AG09309 (cell line): ENCODE results near the gene SIRT5.

Source experiments
- DNase-seq: peaks from one replicate; pipeline ENCODE4 v3.0.0-alpha.2; 2010; ENCODE audit warnings: low read depth
- H3K4me3 ChIP-seq: 2 replicates; pipeline ENCODE4 v1.5.1; 2011; ENCODE audit warnings: mild to moderate bottlenecking, low read depth, low read length, moderate library complexity; ENCODE audit not compliant: control insufficient read depth
- TF ChIP-seq, protein P1 (sequence below): IDR thresholded peaks from 2 replicates; pipeline ENCODE4 v1.5.1; 2011; ENCODE audit warnings: mild to moderate bottlenecking, low read depth, low read length, inconsistent platforms; ENCODE audit not compliant: insufficient read depth, control insufficient read depth; ENCODE audit errors: missing control alignments

The SIRT5 gene

DNA sequence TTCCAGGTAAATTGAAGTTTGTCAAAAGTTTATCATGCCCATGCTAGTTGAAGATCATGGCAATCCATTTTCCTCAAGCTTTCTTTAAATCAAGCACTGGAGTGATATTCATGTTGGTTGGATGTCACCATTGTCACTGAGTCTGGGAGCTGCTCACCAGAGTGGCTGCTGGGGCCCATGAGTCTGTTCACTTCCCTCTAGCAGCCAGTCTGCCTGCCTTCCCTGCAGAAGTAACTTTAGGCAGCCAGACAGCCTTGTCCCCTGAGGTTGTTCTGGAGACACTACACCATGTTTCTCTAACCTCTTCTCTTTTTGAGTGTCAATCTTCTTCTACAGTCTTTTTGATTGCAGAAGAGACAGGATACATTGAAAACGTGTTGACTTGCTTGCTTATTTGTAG lies 5.5 kb downstream of the SIRT5 start:
- DNase-seq, result no peak
- TF ChIP-seq, protein P1, sequence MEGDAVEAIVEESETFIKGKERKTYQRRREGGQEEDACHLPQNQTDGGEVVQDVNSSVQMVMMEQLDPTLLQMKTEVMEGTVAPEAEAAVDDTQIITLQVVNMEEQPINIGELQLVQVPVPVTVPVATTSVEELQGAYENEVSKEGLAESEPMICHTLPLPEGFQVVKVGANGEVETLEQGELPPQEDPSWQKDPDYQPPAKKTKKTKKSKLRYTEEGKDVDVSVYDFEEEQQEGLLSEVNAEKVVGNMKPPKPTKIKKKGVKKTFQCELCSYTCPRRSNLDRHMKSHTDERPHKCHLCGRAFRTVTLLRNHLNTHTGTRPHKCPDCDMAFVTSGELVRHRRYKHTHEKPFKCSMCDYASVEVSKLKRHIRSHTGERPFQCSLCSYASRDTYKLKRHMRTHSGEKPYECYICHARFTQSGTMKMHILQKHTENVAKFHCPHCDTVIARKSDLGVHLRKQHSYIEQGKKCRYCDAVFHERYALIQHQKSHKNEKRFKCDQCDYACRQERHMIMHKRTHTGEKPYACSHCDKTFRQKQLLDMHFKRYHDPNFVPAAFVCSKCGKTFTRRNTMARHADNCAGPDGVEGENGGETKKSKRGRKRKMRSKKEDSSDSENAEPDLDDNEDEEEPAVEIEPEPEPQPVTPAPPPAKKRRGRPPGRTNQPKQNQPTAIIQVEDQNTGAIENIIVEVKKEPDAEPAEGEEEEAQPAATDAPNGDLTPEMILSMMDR, result no peak

DNA sequence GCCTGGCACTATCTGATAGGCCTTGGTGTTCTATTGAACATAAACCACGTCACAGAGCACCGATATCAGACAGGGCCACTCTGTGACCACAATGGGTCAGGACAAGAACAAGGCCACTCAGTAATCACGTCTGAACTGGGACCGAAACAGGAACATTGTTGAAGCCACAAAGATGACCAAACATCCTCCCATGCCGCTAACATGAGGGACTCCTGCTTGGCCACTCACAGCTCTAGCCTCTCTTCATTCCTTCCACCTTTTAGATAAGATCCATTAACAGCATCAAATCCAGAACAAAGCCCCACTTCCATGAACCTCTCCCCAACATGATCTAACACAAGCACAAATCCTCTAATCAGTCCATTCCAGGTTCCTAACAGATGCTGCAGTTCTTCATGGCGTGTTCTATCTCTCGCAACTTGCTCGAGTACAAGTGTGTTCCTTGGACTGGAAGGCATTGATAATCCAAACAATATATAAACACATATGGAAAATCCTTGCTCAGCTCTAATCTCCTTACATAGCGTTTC lies 7.4 kb downstream of the SIRT5 start:
- H3K4me3 ChIP-seq, result no peak overlapping the region
- TF ChIP-seq, protein P1, result no peak
- DNase-seq, result no peak

More for the DNA sequence above, 5.5 kb downstream of the SIRT5 start:
- H3K4me3 ChIP-seq, result no peak overlapping the region

DNA sequence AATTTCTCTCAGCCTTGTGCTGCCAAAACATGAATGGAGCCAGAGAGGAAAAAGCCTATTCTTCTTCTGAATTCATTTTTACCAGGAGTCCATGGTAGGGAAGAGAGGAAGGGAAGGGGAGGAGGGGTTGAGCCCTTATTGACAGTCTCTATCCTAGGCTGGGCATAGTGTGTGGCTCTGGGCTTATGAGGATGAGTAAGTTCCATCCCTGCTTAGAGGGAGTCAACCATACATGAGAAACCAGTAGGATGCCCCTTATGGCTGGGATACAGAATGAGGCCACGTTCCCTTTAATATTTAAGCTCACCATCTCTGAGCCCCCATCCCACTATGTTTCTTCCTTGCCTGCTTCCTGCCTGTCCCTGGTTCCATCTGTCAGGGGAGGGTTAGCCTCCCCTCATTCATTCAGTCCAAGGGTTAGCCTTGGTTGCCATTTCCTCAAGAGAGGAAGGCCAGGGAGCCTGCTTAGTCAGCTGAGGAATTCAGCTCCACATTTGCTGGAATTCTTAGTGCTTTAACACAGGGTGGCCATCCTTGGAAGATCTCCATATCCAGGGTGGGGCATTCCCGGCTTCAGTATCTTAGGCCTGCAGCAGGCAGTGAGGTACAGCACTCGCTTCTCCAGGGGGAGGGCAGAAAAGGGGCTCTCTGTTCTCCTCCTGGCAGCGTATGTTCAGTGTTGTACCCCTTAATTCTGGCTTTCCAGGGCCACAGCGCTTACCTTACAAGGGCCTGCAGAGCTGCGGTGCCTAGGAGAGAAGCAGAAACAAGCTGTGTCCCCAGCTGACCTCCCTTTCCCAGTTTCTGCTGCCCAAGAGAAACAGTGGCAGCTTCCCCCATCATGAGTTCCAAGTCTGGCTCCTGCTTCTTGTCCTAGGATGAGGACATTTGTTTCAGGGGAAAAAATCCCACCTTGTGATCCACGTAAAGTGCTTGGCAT lies 12.5 kb downstream of the SIRT5 start:
- TF ChIP-seq, protein P1, result no peak
- DNase-seq, result no peak
- no peak overlapping the region for H3K4me3 ChIP-seq

DNA sequence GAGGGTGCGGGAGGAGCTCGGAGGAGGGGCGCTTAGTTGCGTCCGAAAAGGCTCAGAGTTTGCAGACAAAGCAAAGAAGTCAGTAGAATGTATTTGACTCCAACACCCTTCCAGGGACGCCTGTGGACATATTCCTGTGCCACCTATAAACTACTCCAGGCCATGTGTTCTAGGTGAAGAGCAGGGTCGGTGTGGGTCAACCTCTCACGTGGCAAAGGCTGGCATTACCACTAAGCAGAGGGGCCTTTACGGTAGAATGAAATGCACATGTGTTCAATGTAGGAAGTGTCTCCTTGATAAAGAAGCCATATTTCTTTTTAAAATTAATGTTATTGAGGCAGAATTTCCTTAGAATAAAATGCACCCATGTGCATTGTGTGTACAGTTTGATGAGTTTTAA lies 15.4 kb downstream of the SIRT5 start:
- no peak overlapping the region for H3K4me3 ChIP-seq
- TF ChIP-seq, protein P1, result no peak
- DNase-seq, result no peak

DNA sequence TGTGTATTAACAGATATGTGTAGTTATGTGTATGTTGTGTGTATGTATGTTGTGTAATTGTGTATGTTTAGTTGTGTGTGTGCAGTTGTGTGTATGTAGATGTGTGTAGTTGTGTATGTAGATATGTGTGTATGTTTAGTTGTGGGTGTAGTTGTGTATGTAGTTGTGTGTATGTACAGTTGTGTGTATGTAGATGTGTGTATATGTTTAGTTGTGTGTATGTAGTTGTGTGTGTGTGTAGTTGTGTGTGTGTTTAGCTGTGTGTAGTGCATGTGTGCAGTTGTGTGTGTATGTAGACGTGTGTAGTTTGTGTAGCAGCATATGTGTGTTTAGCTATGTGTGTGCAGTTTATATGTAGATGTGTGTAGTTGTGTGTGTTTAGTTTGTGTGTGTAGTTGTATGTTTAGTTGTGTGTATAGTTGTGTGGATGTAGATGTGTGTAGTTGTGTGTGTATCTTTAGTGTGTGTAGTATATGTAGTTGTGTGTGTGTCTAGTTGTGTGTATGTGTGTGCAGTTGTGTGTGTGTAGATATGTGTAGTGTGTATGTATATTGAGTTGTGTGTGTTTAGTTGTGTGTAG lies 16.3 kb downstream of the SIRT5 start:
- TF ChIP-seq, protein P1, result no peak
- H3K4me3 ChIP-seq, result no peak overlapping the region
- DNase-seq, result no peak

DNA sequence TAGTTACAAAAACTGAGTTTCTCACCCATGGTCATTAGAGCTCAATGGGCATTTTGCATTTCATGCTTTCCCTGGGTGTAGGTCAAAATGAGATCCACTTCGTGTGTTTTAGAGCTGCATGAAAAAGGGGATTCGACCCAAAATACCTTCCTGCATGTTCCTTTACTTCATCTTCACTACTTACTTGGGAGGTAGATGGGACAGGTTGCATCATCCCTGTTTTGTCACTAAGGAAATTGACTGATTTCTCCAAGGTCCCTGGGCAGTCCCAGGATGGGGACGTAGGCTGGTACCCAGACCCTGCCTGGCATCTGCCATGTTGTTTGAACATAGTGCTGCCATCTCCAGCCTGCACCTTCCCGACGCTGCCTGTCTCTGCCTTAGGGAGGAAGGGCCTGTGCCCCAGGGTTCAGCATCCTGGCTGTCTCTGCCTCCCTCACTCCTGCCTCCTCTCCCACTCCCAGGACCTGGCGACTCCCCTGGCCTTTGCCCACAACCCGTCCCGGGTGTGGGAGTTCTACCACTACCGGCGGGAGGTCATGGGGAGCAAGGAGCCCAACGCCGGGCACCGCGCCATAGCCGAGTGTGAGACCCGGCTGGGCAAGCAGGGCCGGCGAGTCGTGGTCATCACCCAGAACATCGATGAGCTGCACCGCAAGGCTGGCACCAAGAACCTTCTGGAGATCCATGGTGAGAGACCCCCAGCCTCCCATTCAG lies 17.0 kb downstream of the SIRT5 start:
- no peak for DNase-seq
- no peak overlapping the region for H3K4me3 ChIP-seq
- TF ChIP-seq, protein P1, result no peak
